ENCODE measurements around the gene TUG1.

TUG1 gene

GRCh38 chr22:30932661-30933060 lies 36.4 kb upstream of the TUG1 start:
- Histone ChIP-seq H4K20me1 (ENCODE audit: insufficient read depth) (no peaks in the 10 kb centered on the region), H3K27ac (no peak overlapping the region), H3K4me2 (no peak overlapping the region), H3K79me2 (ENCODE audit: insufficient read depth, low read depth) (no peaks in the 10 kb centered on the region), H3K36me3 (ENCODE audit: insufficient read depth) (peaks cover 7% of the 10 kb centered on the region; the same call in 1 of the 2 replicates), H2AFZ (ENCODE audit: low read depth) (no peak overlapping the region), H3K9ac (no peak overlapping the region), H3K27me3 (ENCODE audit: insufficient read depth, low read depth) (no peaks in the 10 kb centered on the region), H3K4me3 (IDR thresholded peaks at IDR 0.05; ENCODE audit: insufficient read depth, low read depth, low read length) (no peak overlapping the region), H3K4me1 (ENCODE audit: low read depth, poor library complexity, severe bottlenecking) (no peaks in the 10 kb centered on the region)
- TF ChIP-seq CTCF (conservative IDR thresholded peaks at IDR 0.05; ENCODE audit: low read depth, low read length): no peak

- peaks cover 7% of the 10 kb centered on the region; the same call in 1 of the 2 replicates for H3K36me3 ChIP-seq (ENCODE audit: insufficient read depth)
- no peak overlapping the region for H3K4me3 ChIP-seq (IDR thresholded peaks at IDR 0.05; ENCODE audit: insufficient read depth, low read depth, low read length)
- no peaks in the 10 kb centered on the region for H3K79me2 ChIP-seq (ENCODE audit: insufficient read depth, low read depth)
- no peak overlapping the region for H3K4me2 ChIP-seq
- no peaks in the 10 kb centered on the region for H4K20me1 ChIP-seq (ENCODE audit: insufficient read depth)
- H2AFZ ChIP-seq (ENCODE audit: low read depth): no peak overlapping the region
- no peaks in the 10 kb centered on the region for H3K27me3 ChIP-seq (ENCODE audit: insufficient read depth, low read depth)
- no peak overlapping the region for H3K27ac ChIP-seq
- no peaks in the 10 kb centered on the region for H3K4me1 ChIP-seq (ENCODE audit: low read depth, poor library complexity, severe bottlenecking)
- H3K9ac ChIP-seq: no peak overlapping the region
- TF ChIP-seq CTCF (conservative IDR thresholded peaks at IDR 0.05; ENCODE audit: low read depth, low read length): no peak
Measured at GRCh38 chr22:30933457-30933856, 35.6 kb upstream of the TUG1 start.

- TF ChIP-seq CTCF (conservative IDR thresholded peaks at IDR 0.05; ENCODE audit: low read depth, low read length): no peak
- no peak overlapping the region for H2AFZ ChIP-seq (ENCODE audit: low read depth)
- peaks cover 9% of the 10 kb centered on the region; the same call in 1 of the 2 replicates for H3K36me3 ChIP-seq (ENCODE audit: insufficient read depth)
- H3K4me1 ChIP-seq (ENCODE audit: low read depth, poor library complexity, severe bottlenecking): no peaks in the 10 kb centered on the region
- no peak overlapping the region for H3K27ac ChIP-seq
- H3K4me2 ChIP-seq: no peak overlapping the region
- no peaks in the 10 kb centered on the region for H3K79me2 ChIP-seq (ENCODE audit: insufficient read depth, low read depth)
- H3K9ac ChIP-seq: no peak overlapping the region
- H4K20me1 ChIP-seq (ENCODE audit: insufficient read depth): no peaks in the 10 kb centered on the region
- H3K27me3 ChIP-seq (ENCODE audit: insufficient read depth, low read depth): no peaks in the 10 kb centered on the region
- no peak overlapping the region for H3K4me3 ChIP-seq (IDR thresholded peaks at IDR 0.05; ENCODE audit: insufficient read depth, low read depth, low read length)
Measured at GRCh38 chr22:30934053-30934452, 35.0 kb upstream of the TUG1 start.

GRCh38 chr22:30940685-30941362 lies 28.2 kb upstream of the TUG1 start:
- H4K20me1 ChIP-seq (ENCODE audit: insufficient read depth): no peaks in the 10 kb centered on the region
- no peak overlapping the region for H3K9ac ChIP-seq
- no peak overlapping the region for H3K27ac ChIP-seq
- no peaks in the 10 kb centered on the region for H3K4me1 ChIP-seq (ENCODE audit: low read depth, poor library complexity, severe bottlenecking)
- no peak overlapping the region for H2AFZ ChIP-seq (ENCODE audit: low read depth)
- no peak overlapping the region for H3K4me3 ChIP-seq (IDR thresholded peaks at IDR 0.05; ENCODE audit: insufficient read depth, low read depth, low read length)
- H3K79me2 ChIP-seq (ENCODE audit: insufficient read depth, low read depth): no peaks in the 10 kb centered on the region
- no peak overlapping the region for H3K4me2 ChIP-seq
- H3K27me3 ChIP-seq (ENCODE audit: insufficient read depth, low read depth): no peaks in the 10 kb centered on the region
- TF ChIP-seq CTCF (conservative IDR thresholded peaks at IDR 0.05; ENCODE audit: low read depth, low read length): no peak
- peaks cover 15% of the 10 kb centered on the region; the same call in 1 of the 2 replicates for H3K36me3 ChIP-seq (ENCODE audit: insufficient read depth)
